ENCODE results near the gene IGFLR1. TPM values are rescaled to one million over a fixed set of nuclear protein-coding genes. Genes with fewer than 3 reads are reported as not detected.

The IGFLR1 gene
- total RNA-seq, 1 donor from 2014 or later = 3.1 TPM

- H3K4me1 Mint-ChIP-seq (ENCODE audit: unreplicated experiment) = no peaks in the 10 kb centered on the region
- no peaks in the 10 kb centered on the region for H3K9me3 Mint-ChIP-seq (ENCODE audit: unreplicated experiment)
- no peak for DNase-seq (ENCODE audit: extremely low spot score, unreplicated experiment)
- H3K4me3 Mint-ChIP-seq (ENCODE audit: unreplicated experiment) = no peak overlapping the region
- no peak overlapping the region for H3K27ac Mint-ChIP-seq (ENCODE audit: unreplicated experiment)
- no peak for TF ChIP-seq CTCF (IDR thresholded peaks at IDR 0.05)
- H3K27me3 Mint-ChIP-seq (ENCODE audit: unreplicated experiment) = no peaks in the 10 kb centered on the region
- peaks cover 60% of the 10 kb centered on the region for H3K36me3 Mint-ChIP-seq (ENCODE audit: unreplicated experiment)
Observed at GRCh38 chr19:35729763-35730162, 12.5 kb downstream of the IGFLR1 start.

DNA sequence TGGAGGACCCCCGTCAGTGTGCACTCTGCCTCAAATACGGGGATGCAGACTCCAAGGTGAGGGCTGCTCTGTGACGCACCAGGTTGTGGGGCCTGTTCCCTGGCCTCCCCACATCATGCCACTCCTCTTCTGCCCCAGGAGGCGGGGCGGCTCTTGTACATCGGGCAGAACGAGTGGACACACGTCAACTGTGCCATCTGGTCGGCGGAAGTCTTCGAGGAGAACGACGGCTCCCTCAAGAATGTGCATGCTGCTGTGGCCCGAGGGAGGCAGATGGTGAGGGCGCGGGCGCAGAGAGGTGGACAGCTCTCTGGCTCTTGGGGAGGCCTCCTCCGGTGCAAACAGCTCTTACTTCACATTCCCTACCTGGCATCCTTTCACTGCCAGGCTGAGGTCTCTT lies 13.2 kb downstream of the IGFLR1 start:
- H3K27ac Mint-ChIP-seq (ENCODE audit: unreplicated experiment) = no peak overlapping the region
- H3K9me3 Mint-ChIP-seq (ENCODE audit: unreplicated experiment) = no peaks in the 10 kb centered on the region
- no peak for TF ChIP-seq CTCF (IDR thresholded peaks at IDR 0.05)
- no peak for DNase-seq (ENCODE audit: extremely low spot score, unreplicated experiment)
- H3K27me3 Mint-ChIP-seq (ENCODE audit: unreplicated experiment) = no peaks in the 10 kb centered on the region
- H3K4me1 Mint-ChIP-seq (ENCODE audit: unreplicated experiment) = no peaks in the 10 kb centered on the region
- no peak overlapping the region for H3K4me3 Mint-ChIP-seq (ENCODE audit: unreplicated experiment)
- H3K36me3 Mint-ChIP-seq (ENCODE audit: unreplicated experiment) = peaks cover 59% of the 10 kb centered on the region

DNA sequence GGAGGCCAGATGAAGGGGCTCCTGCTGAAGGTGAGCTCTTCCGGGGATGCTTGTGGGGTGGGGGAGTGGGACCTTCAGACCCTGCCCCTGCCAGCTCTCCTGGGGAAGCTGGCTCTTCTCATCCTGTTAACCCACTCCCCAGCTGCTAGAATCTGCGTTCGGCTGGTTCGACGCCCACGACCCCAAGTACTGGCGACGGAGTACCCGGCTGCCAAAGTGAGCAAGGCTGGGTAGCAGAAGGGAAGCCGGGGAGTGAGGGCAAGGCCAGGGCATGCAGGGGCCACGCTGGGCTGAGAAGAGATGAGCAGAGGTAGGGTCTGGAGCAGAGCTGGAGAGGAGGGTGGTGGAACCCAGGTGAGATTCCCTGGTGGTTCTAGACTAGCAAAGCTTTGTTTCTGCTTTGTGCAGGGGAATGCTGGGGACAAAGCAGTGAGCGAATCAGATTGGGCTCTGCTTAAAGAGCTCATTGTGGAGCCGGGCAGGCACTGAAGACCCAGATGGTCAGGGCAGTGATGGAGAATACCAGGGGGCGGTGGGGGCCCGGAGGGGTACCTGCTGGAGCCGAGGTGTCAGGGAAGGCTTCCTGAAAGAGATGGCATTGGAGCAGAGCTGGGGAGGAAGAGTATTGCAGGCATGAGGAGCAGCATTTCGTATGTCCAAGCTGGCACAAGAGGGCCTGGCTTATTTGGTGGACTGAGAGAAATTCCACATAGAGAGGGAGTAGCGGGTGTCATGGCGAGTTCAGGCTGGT lies 14.1 kb downstream of the IGFLR1 start:
- no peaks in the 10 kb centered on the region for H3K27me3 Mint-ChIP-seq (ENCODE audit: unreplicated experiment)
- TF ChIP-seq CTCF (IDR thresholded peaks at IDR 0.05) = no peak
- no peak for DNase-seq (ENCODE audit: extremely low spot score, unreplicated experiment)
- no peak overlapping the region for H3K4me3 Mint-ChIP-seq (ENCODE audit: unreplicated experiment)
- no peaks in the 10 kb centered on the region for H3K9me3 Mint-ChIP-seq (ENCODE audit: unreplicated experiment)
- H3K27ac Mint-ChIP-seq (ENCODE audit: unreplicated experiment) = no peak overlapping the region
- peaks cover 61% of the 10 kb centered on the region for H3K36me3 Mint-ChIP-seq (ENCODE audit: unreplicated experiment)
- H3K4me1 Mint-ChIP-seq (ENCODE audit: unreplicated experiment) = no peaks in the 10 kb centered on the region

GRCh38 chr19:35727053-35727955 lies 14.9 kb downstream of the IGFLR1 start:
- no peak overlapping the region for H3K4me3 Mint-ChIP-seq (ENCODE audit: unreplicated experiment)
- H3K9me3 Mint-ChIP-seq (ENCODE audit: unreplicated experiment) = no peaks in the 10 kb centered on the region
- no peaks in the 10 kb centered on the region for H3K4me1 Mint-ChIP-seq (ENCODE audit: unreplicated experiment)
- H3K27ac Mint-ChIP-seq (ENCODE audit: unreplicated experiment) = no peak overlapping the region
- DNase-seq (ENCODE audit: extremely low spot score, unreplicated experiment) = no peak
- no peak for TF ChIP-seq CTCF (IDR thresholded peaks at IDR 0.05)
- H3K36me3 Mint-ChIP-seq (ENCODE audit: unreplicated experiment) = peaks cover 65% of the 10 kb centered on the region
- no peaks in the 10 kb centered on the region for H3K27me3 Mint-ChIP-seq (ENCODE audit: unreplicated experiment)

All from osteocyte (in vitro differentiated cells).